Inferior parietal cortex (tissue), 1 donor: Measurements from ENCODE around the gene SH2D3A.
"Not testable (repeated sequence)": the region's sequence is repeated elsewhere in the genome, so short reads cannot be mapped to it uniquely, and the experiment has no call there.

Experiments
- DNase-seq: peaks from one replicate; pipeline ENCODE4 v3.0.0-alpha.2; 2016; ENCODE audit errors: extremely low spot score

SH2D3A gene

GRCh38 chr19:6767357-6768235 lies at the start of gene SH2D3A:
Gene SH2D3A (minus strand): TSS chr19:6767435. CDS start chr19:6763748, 3,687 bp downstream.
- DNase-seq, result peak; percentile 27

GRCh38 chr19:6813659-6814058 lies 46.4 kb upstream of the SH2D3A start:
- no peak for DNase-seq

- no peak for DNase-seq
Observed at GRCh38 chr19:6812612-6813011, 45.4 kb upstream of the SH2D3A start.

GRCh38 chr19:6811906-6812305 lies 44.7 kb upstream of the SH2D3A start:
- peak; percentile 7 for DNase-seq

- DNase-seq, result no peak
Observed at GRCh38 chr19:6811378-6811777, 44.1 kb upstream of the SH2D3A start.

GRCh38 chr19:6809262-6809661 lies 42.0 kb upstream of the SH2D3A start:
- DNase-seq, result no peak

- no peak for DNase-seq
Observed at GRCh38 chr19:6808494-6808893, 41.3 kb upstream of the SH2D3A start.

- DNase-seq, result no peak
Observed at GRCh38 chr19:6807291-6807690, 40.1 kb upstream of the SH2D3A start.

- DNase-seq, result no peak
Observed at GRCh38 chr19:6806488-6806887, 39.3 kb upstream of the SH2D3A start.

- no peak for DNase-seq
Observed at GRCh38 chr19:6803036-6803404, 35.8 kb upstream of the SH2D3A start.

GRCh38 chr19:6802336-6803035 lies 35.3 kb upstream of the SH2D3A start:
- DNase-seq, result no peak

- peak; percentile 3 for DNase-seq
Observed at GRCh38 chr19:6801485-6802086, 34.4 kb upstream of the SH2D3A start.

GRCh38 chr19:6800991-6801484 lies 33.8 kb upstream of the SH2D3A start:
- no peak for DNase-seq

- DNase-seq, result not testable (repeated sequence)
Observed at GRCh38 chr19:6800160-6800790, 33.0 kb upstream of the SH2D3A start.

- no peak for DNase-seq
Observed at GRCh38 chr19:6797646-6798045, 30.4 kb upstream of the SH2D3A start.

- no peak for DNase-seq
Observed at GRCh38 chr19:6796278-6796677, 29.0 kb upstream of the SH2D3A start.

GRCh38 chr19:6794686-6795431 lies 27.6 kb upstream of the SH2D3A start:
- DNase-seq, result no peak

GRCh38 chr19:6793973-6794372 lies 26.7 kb upstream of the SH2D3A start:
- DNase-seq, result no peak

- DNase-seq, result no peak
Observed at GRCh38 chr19:6793411-6793810, 26.2 kb upstream of the SH2D3A start.

GRCh38 chr19:6791237-6791636 lies 24.0 kb upstream of the SH2D3A start:
- DNase-seq, result no peak
